ENCODE data around the gene SYTL1. TPM values are rescaled to one million over a fixed set of nuclear protein-coding genes. Genes with fewer than 3 reads are reported as not detected.

The SYTL1 gene
- total and polyA plus RNA-seq, 9 of the 15 experiments (the other 6 are each of a cell fraction or from before 2014, with no cell fraction given) = 0.04 to 9.3 (median 1.7) TPM

DNA sequence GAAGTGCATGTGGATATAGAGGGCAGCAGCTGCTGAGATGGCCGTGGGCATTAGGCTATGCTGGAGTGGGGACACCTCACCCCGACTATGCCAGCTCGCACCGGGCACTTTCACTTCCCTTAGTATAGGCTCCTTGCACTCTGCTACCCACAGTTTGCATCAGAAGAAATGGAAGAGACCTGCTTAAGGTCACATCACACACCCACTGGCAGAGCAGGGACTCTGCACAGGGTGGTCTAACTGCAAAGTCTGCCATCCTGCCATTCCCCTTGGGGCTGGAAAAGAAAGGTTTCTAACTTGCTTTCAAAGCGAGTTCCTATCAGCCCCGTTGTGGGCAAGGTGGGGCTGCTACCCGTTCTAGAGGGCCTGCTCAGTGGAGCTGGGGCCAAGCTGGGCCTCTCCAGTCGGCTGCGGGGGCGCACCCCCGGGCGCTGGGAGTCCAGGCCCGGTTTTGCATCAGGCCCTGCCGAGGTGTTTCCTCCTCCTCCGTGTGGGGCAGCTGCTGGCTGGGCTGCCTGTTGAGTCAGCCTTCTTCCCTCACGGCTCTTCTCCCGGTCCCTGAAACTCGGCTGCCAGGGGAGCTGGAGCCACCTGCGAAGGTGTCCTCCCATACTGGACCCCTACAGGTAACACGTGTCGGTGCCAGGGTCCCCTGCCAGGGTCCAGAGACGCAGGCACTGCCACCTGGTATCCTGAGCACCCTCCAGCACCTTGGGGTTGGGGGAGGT lies at the start of gene SYTL1 (continued):
- TF ChIP-seq, protein P1, sequence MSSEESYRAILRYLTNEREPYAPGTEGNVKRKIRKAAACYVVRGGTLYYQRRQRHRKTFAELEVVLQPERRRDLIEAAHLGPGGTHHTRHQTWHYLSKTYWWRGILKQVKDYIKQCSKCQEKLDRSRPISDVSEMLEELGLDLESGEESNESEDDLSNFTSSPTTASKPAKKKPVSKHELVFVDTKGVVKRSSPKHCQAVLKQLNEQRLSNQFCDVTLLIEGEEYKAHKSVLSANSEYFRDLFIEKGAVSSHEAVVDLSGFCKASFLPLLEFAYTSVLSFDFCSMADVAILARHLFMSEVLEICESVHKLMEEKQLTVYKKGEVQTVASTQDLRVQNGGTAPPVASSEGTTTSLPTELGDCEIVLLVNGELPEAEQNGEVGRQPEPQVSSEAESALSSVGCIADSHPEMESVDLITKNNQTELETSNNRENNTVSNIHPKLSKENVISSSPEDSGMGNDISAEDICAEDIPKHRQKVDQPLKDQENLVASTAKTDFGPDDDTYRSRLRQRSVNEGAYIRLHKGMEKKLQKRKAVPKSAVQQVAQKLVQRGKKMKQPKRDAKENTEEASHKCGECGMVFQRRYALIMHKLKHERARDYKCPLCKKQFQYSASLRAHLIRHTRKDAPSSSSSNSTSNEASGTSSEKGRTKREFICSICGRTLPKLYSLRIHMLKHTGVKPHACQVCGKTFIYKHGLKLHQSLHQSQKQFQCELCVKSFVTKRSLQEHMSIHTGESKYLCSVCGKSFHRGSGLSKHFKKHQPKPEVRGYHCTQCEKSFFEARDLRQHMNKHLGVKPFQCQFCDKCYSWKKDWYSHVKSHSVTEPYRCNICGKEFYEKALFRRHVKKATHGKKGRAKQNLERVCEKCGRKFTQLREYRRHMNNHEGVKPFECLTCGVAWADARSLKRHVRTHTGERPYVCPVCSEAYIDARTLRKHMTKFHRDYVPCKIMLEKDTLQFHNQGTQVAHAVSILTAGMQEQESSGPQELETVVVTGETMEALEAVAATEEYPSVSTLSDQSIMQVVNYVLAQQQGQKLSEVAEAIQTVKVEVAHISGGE (CRISPR knock-in tag; IDR thresholded peaks at IDR 0.05) = no peak; a peak in 1 of 6 replicates
- TF ChIP-seq, protein P2, sequence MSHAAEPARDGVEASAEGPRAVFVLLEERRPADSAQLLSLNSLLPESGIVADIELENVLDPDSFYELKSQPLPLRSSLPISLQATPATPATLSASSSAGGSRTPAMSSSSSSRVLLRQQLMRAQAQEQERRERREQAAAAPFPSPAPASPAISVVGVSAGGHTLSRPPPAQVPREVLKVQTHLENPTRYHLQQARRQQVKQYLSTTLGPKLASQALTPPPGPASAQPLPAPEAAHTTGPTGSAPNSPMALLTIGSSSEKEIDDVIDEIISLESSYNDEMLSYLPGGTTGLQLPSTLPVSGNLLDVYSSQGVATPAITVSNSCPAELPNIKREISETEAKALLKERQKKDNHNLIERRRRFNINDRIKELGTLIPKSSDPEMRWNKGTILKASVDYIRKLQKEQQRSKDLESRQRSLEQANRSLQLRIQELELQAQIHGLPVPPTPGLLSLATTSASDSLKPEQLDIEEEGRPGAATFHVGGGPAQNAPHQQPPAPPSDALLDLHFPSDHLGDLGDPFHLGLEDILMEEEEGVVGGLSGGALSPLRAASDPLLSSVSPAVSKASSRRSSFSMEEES (CRISPR knock-in tag; IDR thresholded peaks at IDR 0.05) = no peak
- TF ChIP-seq ZBTB8A (IDR thresholded peaks at IDR 0.05; ENCODE audit: partially characterized antibody) (no peak), ZSCAN29 (IDR thresholded peaks at IDR 0.05) (no peak), YBX1 (IDR thresholded peaks at IDR 0.05) (no peak), ZSCAN32 (CRISPR knock-in tag; IDR thresholded peaks at IDR 0.05) (no peak), NBN (IDR thresholded peaks at IDR 0.05; ENCODE audit: low read depth) (no peak), ZNF717 (CRISPR knock-in tag; IDR thresholded peaks at IDR 0.05) (no peak), RHOXF2B (CRISPR knock-in tag; conservative IDR thresholded peaks at IDR 0.05) (no peak), RNF2 (IDR thresholded peaks at IDR 0.05) (no peak; the same call in 1 of the 2 replicates), POLR2AphosphoS2 (IDR thresholded peaks at IDR 0.05; ENCODE audit: low read length) (no peak), BRCA1 (IDR thresholded peaks at IDR 0.05) (no peak), BRCA1 (CRISPR knock-in tag; IDR thresholded peaks at IDR 0.05) (no peak), ZFP1 (CRISPR knock-in tag; IDR thresholded peaks at IDR 0.05) (no peak), XRCC3 (IDR thresholded peaks at IDR 0.05) (no peak), TRIM25 (IDR thresholded peaks at IDR 0.05; ENCODE audit: borderline replicate concordance) (no peak), ESRRB (CRISPR knock-in tag; IDR thresholded peaks at IDR 0.05; ENCODE audit: borderline replicate concordance) (no peak), ZNF408 (CRISPR knock-in tag; IDR thresholded peaks at IDR 0.05; ENCODE audit: low read depth) (no peak)
- TF ChIP-seq, protein P3, sequence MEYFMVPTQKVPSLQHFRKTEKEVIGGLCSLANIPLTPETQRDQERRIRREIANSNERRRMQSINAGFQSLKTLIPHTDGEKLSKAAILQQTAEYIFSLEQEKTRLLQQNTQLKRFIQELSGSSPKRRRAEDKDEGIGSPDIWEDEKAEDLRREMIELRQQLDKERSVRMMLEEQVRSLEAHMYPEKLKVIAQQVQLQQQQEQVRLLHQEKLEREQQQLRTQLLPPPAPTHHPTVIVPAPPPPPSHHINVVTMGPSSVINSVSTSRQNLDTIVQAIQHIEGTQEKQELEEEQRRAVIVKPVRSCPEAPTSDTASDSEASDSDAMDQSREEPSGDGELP (CRISPR knock-in tag; IDR thresholded peaks at IDR 0.05; ENCODE audit: borderline replicate concordance) = peak; percentile 91
- TF ChIP-seq, protein P4, sequence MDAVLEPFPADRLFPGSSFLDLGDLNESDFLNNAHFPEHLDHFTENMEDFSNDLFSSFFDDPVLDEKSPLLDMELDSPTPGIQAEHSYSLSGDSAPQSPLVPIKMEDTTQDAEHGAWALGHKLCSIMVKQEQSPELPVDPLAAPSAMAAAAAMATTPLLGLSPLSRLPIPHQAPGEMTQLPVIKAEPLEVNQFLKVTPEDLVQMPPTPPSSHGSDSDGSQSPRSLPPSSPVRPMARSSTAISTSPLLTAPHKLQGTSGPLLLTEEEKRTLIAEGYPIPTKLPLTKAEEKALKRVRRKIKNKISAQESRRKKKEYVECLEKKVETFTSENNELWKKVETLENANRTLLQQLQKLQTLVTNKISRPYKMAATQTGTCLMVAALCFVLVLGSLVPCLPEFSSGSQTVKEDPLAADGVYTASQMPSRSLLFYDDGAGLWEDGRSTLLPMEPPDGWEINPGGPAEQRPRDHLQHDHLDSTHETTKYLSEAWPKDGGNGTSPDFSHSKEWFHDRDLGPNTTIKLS (IDR thresholded peaks at IDR 0.05; ENCODE audit: borderline replicate concordance, low read depth) = no peak

Measured in K562 (cell line).